Left ventricle myocardium inferior (tissue), 1 donor: ENCODE measurements around the gene MTFR1L. TPM values are rescaled to one million over a fixed set of nuclear protein-coding genes. Genes with fewer than 3 reads are reported as not detected.
A peak's percentile ranks its signal among the peaks of the same experiment; 100 is the strongest.

Experiments
- DNase-seq: peaks from one replicate; pipeline ENCODE4 v3.0.0-alpha.2; 2020
- H3K27ac ChIP-seq: fragments of 200-600 bp; replicated peaks from 2 replicates; pipeline ENCODE4 v1.8.0; 2021
- H3K27me3 ChIP-seq: fragments of 200-600 bp; 2 replicates; pipeline ENCODE4 v1.8.0; 2021; ENCODE audit warnings: low read depth
- H3K36me3 ChIP-seq: fragments of 200-600 bp; 2 replicates; pipeline ENCODE4 v1.8.0; 2021
- H3K4me1 ChIP-seq: fragments of 200-600 bp; 2 replicates; pipeline ENCODE4 v1.8.0; 2021
- H3K4me3 ChIP-seq: fragments of 200-600 bp; 2 replicates; pipeline ENCODE4 v1.8.0; 2021; ENCODE audit warnings: mild to moderate bottlenecking, moderate library complexity
- H3K9me3 ChIP-seq: fragments of 200-600 bp; replicated peaks from 2 replicates; pipeline ENCODE4 v1.8.0; 2021
- intact Hi-C: fragments of 100-400 bp; cut with micrococcal nuclease; formaldehyde crosslinking; loops from one replicate; pipeline ENCODE4 v1.11.0; 2022
- total RNA-seq: library from RNA; stranded (reverse); fragmentation: NEBNext Ultra II Directional; extraction: Animal tissue kit (Norgen Biotek cat#: 25700); gene quantifications from one replicate; pipeline ENCODE4 v1.2.1, GENCODE V29; 2021
- TF ChIP-seq, protein P1 (sequence below): fragments of 200-600 bp; IDR thresholded peaks from 2 replicates; pipeline ENCODE4 v1.8.0; 2021; ENCODE audit warnings: antibody characterized with exemption, mild to moderate bottlenecking, borderline replicate concordance
- donor health status: DM: no; HTN: yes; CAD: no; lungs with severe emphysema.

MTFR1L gene
- total RNA-seq, 1 donor from 2014 or later: 252 TPM

- intact Hi-C loops: no loop called here
- no peaks in the 10 kb centered on the region for H3K9me3 ChIP-seq
- no peak overlapping the region for H3K4me3 ChIP-seq
- TF ChIP-seq, protein P1, sequence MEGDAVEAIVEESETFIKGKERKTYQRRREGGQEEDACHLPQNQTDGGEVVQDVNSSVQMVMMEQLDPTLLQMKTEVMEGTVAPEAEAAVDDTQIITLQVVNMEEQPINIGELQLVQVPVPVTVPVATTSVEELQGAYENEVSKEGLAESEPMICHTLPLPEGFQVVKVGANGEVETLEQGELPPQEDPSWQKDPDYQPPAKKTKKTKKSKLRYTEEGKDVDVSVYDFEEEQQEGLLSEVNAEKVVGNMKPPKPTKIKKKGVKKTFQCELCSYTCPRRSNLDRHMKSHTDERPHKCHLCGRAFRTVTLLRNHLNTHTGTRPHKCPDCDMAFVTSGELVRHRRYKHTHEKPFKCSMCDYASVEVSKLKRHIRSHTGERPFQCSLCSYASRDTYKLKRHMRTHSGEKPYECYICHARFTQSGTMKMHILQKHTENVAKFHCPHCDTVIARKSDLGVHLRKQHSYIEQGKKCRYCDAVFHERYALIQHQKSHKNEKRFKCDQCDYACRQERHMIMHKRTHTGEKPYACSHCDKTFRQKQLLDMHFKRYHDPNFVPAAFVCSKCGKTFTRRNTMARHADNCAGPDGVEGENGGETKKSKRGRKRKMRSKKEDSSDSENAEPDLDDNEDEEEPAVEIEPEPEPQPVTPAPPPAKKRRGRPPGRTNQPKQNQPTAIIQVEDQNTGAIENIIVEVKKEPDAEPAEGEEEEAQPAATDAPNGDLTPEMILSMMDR: no peak
- H3K27me3 ChIP-seq: no peaks in the 10 kb centered on the region
- H3K27ac ChIP-seq: no peak overlapping the region
- no peak for DNase-seq
- H3K4me1 ChIP-seq: peaks cover 9% of the 10 kb centered on the region
- no peaks in the 10 kb centered on the region for H3K36me3 ChIP-seq
These were observed 25.9 kb downstream of the MTFR1L start for GRCh38 chr1:25845664-25846063.

DNA sequence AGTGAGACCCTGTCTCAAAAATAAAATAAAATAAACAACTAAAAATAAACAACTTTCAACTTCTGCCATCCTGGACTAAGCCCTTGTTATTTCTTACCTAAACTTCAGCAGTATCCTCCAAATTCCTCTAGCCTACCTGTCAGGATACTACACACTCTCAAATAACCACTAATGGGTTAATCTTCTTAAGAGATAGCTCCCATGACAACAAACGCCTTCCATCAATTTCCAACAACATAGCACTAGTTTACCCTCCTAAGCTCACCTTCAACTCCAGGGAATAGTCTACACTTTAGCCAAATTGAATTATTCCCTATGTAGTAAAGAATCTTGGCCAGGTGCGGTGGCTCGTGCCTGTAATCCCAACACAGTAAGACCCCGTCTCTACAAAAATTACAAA is 28.2 kb downstream of the MTFR1L start:
- no peaks in the 10 kb centered on the region for H3K27me3 ChIP-seq
- H3K9me3 ChIP-seq: no peaks in the 10 kb centered on the region
- DNase-seq: no peak
- no peak overlapping the region for H3K27ac ChIP-seq
- TF ChIP-seq, protein P1: no peak
- no peaks in the 10 kb centered on the region for H3K36me3 ChIP-seq
- H3K4me3 ChIP-seq: no peak overlapping the region
- peaks cover 1% of the 10 kb centered on the region for H3K4me1 ChIP-seq
- intact Hi-C loops: no loop called here

DNA sequence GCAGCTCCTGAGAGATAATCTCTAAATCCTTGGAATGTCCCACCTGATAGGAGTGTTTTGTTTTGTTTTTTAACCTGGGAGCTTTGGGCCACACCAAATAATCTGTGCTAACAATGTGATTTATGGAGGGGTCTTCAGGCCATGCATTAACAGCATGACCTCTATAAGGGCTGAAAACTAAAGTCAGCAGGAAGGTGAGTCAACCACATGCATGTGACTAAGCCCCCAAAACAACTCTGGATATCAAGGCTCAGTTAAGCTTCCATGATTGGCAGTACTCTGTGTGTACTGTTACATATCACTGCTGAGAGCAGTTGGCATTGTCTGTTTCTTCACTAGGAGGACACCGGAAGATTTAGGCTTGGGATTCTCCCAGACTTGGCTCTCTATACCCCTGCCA is 28.8 kb downstream of the MTFR1L start:
- no peak for DNase-seq
- Histone ChIP-seq H3K9me3 (no peaks in the 10 kb centered on the region), H3K4me3 (no peak overlapping the region), H3K27ac (no peak overlapping the region), H3K36me3 (no peaks in the 10 kb centered on the region), H3K4me1 (no peaks in the 10 kb centered on the region), H3K27me3 (no peaks in the 10 kb centered on the region)
- intact Hi-C loops: no loop called here
- TF ChIP-seq, protein P1: no peak

DNA sequence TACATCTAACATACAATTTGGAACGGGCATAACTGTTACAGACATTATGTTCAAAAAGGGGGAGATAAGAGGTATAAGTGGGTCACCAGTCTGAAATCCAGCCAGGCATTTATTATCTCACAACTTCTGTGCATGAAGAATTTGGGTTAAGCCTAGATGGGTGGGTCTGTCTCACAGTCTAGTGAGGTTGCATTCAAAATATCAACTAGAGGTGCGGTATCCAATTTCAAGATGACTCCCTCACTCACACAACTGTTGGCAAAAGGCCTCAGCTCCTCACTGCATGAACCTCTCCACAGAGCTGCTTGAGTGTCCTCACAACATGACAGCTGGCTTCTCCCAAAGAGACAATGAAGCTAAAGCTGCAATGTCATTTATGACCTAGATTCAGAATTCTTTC is 34.8 kb downstream of the MTFR1L start:
- no peak overlapping the region for H3K27ac ChIP-seq
- no peaks in the 10 kb centered on the region for H3K36me3 ChIP-seq
- peaks cover 11% of the 10 kb centered on the region for H3K4me1 ChIP-seq
- no peaks in the 10 kb centered on the region for H3K27me3 ChIP-seq
- no peak for DNase-seq
- no peak overlapping the region for H3K4me3 ChIP-seq
- TF ChIP-seq, protein P1: no peak
- no peaks in the 10 kb centered on the region for H3K9me3 ChIP-seq
- intact Hi-C loops: no loop called here

- Histone ChIP-seq H3K9me3 (no peaks in the 10 kb centered on the region), H3K27ac (no peak overlapping the region), H3K4me1 (peaks cover 24% of the 10 kb centered on the region), H3K4me3 (no peak overlapping the region), H3K36me3 (no peaks in the 10 kb centered on the region), H3K27me3 (no peaks in the 10 kb centered on the region)
- intact Hi-C loops: no loop called here
- TF ChIP-seq, protein P1: no peak
- no peak for DNase-seq
These were observed 37.1 kb downstream of the MTFR1L start for GRCh38 chr1:25856856-25857255.

DNA sequence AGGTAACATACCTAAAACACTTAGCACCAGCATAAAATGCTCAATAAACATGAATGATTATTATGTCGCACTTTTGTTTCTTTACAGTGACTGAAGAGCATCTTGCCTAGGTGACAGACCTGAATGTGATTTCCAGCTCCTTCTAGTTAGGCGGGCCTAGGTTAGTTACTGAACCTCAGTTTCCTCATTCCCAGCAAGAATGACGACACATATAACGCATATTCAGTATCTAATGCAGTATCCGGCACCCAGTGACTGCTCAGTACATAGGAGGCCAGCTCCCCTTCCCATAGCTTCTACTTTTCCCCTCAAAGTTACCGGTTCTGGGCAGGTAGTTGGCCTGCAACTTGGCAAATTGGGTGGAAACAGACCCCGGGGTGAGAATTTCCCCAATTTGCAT is 38.7 kb downstream of the MTFR1L start:
- TF ChIP-seq, protein P1: no peak
- H3K36me3 ChIP-seq: no peaks in the 10 kb centered on the region
- peaks cover 24% of the 10 kb centered on the region for H3K4me1 ChIP-seq
- peak overlapping the region; percentile 66 for H3K4me3 ChIP-seq
- no peaks in the 10 kb centered on the region for H3K9me3 ChIP-seq
- DNase-seq: no peak
- H3K27ac ChIP-seq: no peak overlapping the region
- intact Hi-C loops: no loop called here
- H3K27me3 ChIP-seq: no peaks in the 10 kb centered on the region
